CD4-positive, alpha-beta T cell treated with Interleukin-2 at 100 ng/mL for 4 hours (primary cell): ENCODE measurements around the gene C6.
"Not testable (repeated sequence)": the region's sequence is repeated elsewhere in the genome, so short reads cannot be mapped to it uniquely, and the experiment has no call there.

Source experiments
- DNase-seq: peaks from one replicate; pipeline ENCODE4 v3.0.0-alpha.2; 2020; ENCODE audit warnings: low spot score

C6 gene

GRCh38 chr5:41213340-41213739 lies at the start of gene C6:
TSS of gene C6 (minus strand) at chr5:41213532. CDS start at chr5:41203230, 10,302 bp downstream.
- DNase-seq = no peak

GRCh38 chr5:41256400-41256799 lies 43.1 kb upstream of the C6 start:
- DNase-seq = no peak

GRCh38 chr5:41253109-41253508 lies 39.8 kb upstream of the C6 start:
- DNase-seq = no peak

DNA sequence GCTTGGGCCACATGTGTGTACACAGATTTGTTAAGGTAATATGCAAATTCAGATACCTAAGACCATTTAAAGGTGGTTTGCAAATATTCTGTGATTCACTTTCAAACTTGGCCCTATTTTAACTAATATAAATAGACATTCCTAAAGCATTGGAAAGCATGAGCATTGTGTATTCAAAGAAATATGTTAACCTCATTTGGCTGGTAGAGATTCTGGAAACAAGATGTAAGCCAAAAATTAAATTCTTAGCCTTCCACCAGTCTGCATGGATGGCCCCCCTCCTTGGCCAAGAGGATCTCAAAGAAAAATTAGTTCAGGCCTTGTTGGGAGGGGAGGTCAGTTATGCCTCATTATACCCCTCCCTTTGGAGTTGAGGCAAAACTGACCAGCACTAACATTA lies 38.7 kb upstream of the C6 start:
- DNase-seq = no peak

DNA sequence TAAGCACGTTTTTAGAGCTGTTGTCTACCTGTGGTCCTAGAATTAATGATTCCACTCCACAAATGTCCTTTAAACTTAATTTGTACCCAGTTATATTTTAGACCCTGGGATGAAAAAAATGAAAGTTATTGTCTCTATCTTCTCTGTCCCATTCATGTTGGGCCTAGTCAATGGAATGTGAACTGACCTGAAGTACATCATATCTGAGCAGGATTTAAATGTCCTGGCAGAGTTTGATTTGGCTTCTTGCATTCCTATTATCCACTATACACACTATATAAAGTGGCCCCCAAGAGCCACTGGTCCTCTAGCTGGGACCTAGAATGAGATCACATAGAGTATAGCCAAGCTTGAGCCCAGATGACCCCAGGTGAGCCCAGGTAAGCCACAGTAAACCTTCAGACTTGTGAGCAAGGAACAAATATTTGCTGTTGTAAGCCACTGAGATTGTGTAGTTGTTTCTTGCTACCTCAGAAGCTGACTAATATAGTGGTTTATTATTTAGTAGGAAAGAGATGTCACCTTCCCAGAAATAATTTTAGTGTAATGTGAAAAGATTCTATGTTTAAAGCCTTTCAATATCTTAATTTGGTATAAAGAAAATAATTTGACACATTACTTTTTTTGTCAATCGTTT lies 37.1 kb upstream of the C6 start:
- no peak for DNase-seq

- no peak for DNase-seq
Measured at GRCh38 chr5:41247135-41247534, 33.8 kb upstream of the C6 start.

DNA sequence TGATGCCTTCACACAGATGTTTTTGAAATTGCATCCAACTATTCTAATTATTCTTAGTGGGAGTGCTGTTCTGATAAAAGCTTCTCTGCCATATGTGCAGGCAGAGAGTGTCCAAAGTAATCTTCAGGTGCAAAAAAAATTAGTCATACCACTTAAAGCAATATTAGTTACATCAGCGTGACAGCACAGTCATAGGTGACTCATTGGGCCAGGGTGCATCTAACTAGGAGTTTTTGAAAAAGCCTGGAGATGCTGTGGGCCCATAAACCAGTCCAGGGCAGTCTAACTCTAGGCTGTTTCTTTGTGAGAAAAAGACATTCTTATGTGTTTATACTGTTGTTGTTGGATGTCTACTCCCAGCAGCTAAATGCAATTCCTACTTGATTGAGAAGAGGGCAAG lies 33.0 kb upstream of the C6 start:
- DNase-seq = no peak

DNA sequence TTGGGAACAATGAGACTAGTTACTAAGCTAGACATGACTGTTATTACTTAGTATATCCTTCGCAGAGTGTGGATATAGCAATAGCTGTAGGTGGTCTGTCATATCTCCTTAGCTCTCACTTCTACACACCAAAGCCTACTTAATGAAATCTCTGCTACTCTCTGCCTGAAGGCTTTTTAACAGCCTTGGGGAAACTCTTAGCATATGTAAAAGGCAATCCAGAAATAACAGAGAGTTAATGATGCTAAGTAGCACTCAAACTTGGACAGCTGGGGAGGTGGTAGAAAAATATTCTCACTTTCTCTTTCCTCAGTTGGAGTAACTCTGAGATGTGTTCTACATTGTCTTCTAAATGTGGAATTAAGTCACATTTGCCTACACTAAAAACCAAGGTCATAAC lies 30.2 kb upstream of the C6 start:
- no peak for DNase-seq

DNA sequence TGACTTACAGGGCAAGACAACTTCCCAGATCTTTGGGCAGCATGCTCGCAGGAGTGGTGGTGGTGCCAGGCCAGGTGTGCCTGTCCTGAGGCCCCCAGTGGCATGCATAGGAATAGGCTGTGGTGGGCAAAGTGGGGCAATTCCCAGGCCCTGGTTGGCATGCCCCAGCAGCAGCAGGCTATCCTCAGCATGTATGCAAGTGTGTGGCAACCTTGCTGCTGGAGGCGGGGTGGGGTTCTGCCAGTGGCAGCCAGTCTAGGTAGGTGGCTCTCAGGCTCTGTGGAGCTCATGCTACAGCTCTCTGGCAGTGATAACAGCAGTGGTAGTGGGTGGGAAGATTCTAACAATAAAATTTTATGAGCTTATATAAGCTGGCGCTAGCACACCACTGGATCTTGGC lies 27.7 kb upstream of the C6 start:
- no peak for DNase-seq

- DNase-seq = no peak
Measured at GRCh38 chr5:41240390-41240789, 27.1 kb upstream of the C6 start.

- DNase-seq = no peak
Measured at GRCh38 chr5:41234475-41234874, 21.1 kb upstream of the C6 start.

DNA sequence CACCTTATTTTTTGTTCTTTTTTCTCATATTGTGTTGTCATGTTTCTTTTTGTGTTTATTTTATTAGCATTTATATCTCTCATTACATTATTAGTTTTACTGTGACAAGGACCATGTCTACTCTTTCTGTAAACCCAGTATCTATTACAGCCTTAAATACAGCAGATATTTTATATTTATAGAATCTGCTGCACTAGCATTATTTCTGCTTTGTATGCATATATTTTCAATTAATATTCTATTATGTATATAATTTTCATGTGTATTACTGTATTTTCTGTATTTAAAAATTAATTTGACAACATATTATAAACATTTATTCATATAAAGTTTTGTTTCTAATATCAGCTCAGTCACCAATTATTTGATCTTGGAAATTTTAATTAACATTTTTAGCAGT lies 19.5 kb upstream of the C6 start:
- no peak for DNase-seq

- DNase-seq = not testable (repeated sequence)
Measured at GRCh38 chr5:41230276-41230675, 16.9 kb upstream of the C6 start.

DNA sequence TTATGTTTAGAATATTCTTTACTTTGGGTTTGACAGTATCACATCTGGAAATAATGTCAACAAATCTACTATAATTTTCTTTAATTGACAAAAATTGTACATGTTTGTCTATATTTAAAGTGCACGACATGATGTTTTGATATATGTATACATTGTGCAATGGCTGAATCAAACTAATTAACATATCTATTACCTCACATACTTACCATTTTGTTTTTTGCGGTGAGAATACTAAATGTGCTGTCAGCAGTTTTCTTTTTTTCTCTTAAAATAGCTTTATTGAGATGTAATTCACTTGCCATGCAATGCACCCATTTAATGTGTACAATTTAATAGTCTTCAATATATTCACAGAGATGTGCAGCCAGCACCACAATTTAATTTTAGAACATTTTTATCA lies 10.6 kb upstream of the C6 start:
- DNase-seq = no peak

GRCh38 chr5:41219658-41220269 lies 6.4 kb upstream of the C6 start:
- DNase-seq = no peak

- DNase-seq = no peak
Measured at GRCh38 chr5:41218929-41219657, 5.8 kb upstream of the C6 start.

- DNase-seq = no peak
Measured at GRCh38 chr5:41214182-41214581, 850 bp upstream of the C6 start.

DNA sequence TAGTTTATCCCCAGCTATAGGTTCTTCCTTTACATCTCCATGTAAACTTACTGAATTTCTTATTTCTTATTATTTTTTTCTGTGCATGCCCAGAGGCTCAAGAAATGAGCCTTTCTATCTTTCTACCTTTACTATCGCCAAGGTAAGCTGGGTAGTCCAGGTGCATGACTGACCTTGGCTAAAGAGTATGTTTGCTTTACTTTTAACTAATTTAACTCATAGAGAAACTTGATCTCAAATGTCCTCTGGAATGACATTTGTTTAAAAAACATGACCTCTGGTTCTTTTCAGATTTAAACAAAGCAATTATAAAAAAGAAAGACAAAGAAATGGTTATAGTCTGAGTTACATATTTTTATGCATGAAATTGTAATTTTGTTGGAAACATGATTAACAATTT lies 397 bp downstream of the C6 start:
- DNase-seq = no peak

DNA sequence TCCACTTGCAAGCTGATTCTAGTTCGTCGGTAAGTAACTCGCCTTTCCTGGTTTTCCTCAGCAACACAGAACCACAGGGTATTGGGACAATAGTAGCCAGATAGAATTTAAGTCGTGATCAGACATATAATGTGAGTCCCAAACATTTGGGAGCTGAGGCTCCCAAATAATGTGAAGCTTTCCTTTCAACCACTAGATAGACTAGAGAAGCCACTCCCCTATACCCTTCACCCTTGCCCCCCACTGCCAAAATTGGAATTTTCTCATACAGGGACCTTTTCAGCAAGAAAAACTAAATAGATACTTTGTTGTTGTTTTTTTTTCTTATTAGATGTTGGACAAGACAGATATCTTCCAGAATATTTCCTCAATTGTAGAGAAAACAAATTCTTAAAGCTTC lies 1.9 kb downstream of the C6 start:
- no peak for DNase-seq

DNA sequence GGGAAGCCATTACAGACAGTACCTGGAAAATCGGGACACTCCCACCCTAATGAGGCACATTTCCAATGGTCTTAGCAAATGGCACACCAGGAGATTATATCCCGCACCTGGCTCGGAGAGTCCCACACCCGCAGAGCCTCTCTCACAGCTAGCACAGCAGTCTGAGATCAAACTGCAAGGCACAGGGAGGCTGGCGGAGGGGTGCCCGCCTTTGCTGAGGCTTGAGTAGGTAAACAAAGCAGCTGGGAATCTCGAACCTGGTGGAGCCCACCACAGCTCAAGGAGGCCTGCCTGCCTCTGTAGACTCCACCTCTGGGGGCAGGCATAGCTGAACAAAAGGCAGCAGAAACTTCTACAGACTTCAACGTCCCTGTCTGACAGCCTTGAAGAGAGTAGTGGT lies 7.9 kb downstream of the C6 start:
- DNase-seq = not testable (repeated sequence)

- DNase-seq = no peak
Measured at GRCh38 chr5:41203033-41203432, 10.3 kb downstream of the C6 start.

DNA sequence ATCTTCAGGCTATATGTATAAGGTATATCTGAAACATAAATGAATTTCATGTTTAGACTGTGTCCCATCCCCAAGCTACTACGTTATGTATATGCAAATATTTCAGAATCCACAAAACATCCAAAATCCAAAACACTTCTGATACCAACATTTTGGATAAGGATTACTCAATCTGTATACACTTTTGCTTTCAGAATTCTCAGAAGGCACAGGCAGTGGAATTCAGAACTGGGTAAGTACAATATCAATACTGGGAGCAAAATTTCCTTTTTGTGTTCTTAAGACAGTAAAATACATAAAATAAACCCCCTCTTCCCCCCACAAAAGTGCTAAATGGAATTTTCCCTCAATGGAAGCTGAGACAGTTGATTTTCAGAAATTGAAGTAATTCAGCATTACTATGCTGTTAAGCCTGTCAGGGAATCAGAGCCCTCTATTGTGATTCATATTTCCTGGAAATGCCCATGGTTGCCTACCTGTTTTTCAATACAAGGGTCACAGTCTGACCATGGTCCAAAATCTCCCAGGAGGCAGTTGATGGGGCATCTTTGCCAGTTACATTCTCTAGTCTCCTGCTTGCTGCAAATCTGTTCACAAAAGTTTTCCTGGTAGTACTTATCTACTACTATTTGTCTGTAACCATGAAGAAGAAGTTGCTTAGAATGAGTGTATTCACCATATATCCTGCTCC lies 12.1 kb downstream of the C6 start:
- no peak for DNase-seq

DNA sequence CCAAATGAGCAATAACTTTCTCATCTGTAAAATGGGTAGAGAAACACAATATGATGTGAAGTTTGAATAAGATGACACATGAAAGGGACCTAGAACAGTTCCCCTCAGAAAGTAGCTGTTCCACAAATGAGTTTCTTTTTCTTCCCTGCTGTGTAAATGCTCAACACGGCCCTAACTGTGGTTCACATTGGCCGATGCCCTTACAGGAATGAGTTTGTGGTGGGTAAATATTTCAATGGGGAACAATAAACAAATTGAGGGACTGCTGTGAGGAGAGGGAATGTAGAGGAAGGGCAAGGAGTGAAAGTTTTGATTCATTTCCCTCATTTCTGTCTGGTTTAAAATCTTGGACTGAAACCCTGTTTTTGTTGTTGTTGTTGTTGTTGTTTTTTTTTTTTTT lies 12.8 kb downstream of the C6 start:
- no peak for DNase-seq
